DMS114 treated with DMSO at 0.1 percent for 48 hours (cell line): ENCODE data around the gene TMEM234.

Source experiments
- DNase-seq: peaks from one replicate; lab custom pipeline; 2025; ENCODE audit not compliant: unreplicated experiment; lab: John Stamatoyannopoulos, UW

TMEM234 gene

DNA sequence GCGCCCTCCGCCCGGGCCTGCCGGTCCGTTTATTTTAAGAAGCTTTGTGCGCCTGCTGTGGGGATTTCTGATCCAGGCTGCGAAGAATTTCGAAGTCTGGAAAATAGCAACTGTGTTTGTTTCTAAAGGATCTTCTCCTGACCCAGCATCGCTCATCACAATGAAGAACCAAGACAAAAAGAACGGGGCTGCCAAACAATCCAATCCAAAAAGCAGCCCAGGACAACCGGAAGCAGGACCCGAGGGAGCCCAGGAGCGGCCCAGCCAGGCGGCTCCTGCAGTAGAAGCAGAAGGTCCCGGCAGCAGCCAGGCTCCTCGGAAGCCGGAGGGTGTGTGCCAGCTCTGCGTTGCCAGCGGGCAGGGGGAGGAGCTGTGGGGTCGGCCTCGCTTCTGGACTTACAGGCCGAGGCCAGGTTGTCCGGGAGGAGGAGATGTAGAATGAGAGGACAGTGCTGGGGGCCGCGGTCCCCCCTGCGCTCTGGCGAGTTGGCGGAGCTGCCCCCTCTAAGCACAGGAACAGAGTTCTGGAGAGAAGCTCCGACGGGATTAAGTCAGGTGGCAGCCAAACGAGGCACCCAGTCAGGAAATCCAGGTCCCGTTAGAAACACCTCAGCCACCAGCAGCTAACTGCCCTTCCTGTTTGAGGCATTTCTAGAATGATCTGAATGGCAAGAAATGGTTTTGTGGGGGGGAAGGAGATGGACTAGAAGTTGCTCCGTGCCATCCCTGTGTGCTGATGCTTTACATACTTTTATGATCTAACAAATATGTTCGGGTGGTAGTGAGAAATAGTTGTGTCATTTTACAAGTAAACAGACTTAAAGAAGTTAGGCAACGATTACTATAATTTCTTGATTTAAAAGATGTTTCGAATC, 41.7 kb downstream of the TMEM234 start:
- no peak for DNase-seq

DNA sequence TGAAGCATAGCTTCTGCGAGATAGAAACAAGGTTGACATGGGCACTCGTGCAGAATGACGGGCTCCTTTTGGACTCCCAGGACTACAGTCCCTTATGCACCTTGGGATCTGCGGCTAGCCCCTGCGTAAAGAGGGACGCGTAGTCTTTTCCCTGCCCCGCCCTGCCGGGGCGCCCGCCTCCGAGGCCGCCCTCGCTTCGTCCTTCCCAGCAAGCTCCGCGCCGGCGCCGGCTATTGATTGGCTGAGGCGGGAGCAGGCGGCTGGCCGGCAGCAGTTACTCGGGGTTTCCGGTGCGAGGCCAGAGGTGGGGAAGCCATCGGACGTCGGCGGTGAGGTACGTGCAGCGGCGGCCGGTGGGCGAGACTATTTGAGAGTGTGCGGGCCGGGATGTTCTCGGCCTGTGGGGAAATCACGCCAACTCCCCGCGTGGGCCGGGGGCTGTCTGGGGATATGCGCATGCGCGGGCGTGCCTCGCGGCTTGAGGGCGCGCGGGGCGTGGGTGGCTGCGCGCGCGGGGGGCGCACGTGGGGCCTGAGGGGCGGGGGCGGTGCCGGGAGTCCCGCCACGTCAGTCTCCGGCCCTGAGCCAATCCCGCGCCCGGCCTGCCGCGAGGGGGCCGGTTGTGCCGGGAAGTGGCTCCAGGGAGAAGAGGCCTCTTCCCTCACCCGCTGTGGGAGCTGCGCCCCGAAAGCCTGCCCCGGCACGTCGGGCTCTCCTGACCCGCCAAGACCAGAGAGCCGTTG, 42.5 kb downstream of the TMEM234 start, which contains the start of gene TXLNA:
Gene TXLNA (plus strand): TSS at position 233 of the 743 bp plus-strand sequence. CDS start 671 bp downstream, outside the sequence.
- peak; percentile 89 for DNase-seq

DNA sequence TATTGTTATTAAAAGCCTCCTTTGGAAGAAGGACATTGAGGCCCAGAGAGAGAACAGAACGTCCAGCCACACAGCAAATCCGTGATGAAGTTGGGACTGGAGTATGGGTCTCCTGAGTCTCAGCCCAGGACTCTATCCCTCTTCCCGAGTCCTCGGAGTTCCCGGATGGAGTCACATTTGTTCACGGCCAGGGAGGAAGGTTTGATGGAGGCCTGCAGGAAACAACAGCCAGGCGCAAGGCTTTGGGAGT, 43.0 kb downstream of the TMEM234 start:
- DNase-seq: no peak

DNA sequence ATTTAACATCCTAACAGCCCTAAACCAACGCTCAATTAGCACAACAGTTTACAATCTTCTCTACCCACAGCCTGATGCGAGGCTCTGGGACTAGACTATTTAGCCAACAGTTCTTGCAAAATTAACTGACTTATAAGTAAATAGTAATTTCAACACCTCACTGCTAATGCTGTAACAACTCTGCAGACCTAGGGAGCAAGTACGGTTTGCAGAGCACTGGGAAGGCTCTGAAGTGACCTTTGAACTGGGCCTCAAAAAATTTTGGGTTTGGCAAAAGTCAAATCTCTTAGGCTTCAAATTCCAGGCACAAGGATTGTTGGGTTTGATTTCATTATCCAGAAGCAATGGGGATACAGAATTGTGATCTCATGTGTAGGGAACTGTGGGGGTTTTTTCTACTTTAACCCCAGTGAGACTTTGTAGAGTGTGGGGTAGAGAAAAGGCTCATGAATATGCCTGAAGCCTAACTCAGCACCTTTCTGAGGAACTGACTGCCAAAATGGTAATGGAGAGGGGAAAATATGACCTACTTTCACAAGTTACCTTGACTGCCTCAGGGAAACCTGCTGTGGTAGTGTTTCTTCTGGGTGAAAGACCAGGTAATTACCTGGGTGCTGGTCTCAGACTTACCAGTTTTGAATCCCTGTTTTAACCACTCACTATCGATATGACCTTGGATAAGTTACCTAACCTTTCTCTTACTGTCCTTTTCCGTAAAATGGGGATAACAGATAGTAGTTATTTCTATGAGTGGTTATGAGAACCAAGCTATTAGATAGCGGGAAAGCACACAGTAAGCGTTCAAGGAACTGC, 43.6 kb downstream of the TMEM234 start:
- no peak for DNase-seq

DNA sequence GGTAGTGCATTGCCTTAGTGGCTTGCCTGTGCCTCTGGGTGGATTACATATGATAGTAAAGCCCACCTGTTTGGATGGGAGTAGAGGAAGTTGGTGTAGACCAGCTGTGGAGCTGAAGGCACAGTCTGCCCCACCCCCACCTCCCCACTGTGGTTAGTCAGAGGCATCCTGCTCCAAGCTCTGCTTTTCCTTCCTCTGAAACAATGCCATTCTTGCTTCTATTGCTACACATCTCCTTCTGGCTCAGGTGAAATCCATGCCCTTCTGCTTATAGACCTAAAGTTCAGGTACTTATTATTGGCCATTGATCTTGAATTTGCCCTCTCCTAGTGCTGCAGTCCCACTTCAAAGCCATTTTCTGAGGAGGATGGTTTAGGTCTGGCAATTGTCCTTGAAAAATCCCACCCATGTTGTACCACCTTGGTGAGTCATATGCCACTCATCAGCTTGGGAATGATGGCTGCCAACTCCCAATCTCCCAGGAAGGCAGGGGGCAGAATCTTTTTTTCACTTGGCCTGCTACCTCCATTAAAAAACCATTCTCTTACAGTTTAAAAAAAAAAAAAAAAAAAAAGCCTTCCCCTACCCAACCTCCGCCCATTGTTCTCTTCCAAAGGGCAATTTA, 49.4 kb downstream of the TMEM234 start:
- DNase-seq: no peak

DNA sequence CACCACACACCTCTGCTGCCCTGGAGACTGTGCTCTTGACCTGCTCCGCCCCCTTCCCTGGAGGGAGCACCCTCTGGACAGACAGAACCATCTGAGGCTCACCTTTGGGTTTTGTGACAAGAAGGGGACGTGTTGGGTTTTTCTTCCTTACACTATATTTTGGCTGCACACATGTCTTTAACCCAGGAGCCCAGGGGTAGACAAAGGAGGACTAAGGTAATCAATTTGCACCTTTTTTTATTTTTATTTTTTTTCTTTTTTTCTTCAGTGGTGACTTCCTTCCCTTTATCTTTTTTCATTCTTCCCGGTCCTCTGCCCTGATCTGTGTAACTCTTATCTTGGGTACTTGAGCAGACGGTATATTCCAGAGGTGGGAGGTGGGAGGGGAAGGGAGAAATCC, 51.2 kb downstream of the TMEM234 start:
- DNase-seq: no peak
